Astrocyte of the spinal cord (primary cell): ENCODE data around the gene TMEM151B.
"Not testable (repeated sequence)": the region's sequence is repeated elsewhere in the genome, so short reads cannot be mapped to it uniquely, and the experiment has no call there.

Source experiments
- DNase-seq: peaks from one replicate; pipeline ENCODE4 v3.0.0; 2011; ENCODE audit warnings: low read depth, low spot score
- H3K4me3 ChIP-seq: 2 replicates; pipeline ENCODE4 v1.5.1; 2011; ENCODE audit warnings: low read depth, mild to moderate bottlenecking, low read length, moderate library complexity
- in situ Hi-C: cut with HindIII; loops from 2 replicates; pipeline ENCODE4 v1.10.0; 2017; ENCODE audit warnings: low sequenced_read_pairs
- TF ChIP-seq, protein P1 (sequence below): IDR thresholded peaks from 2 replicates; pipeline ENCODE4 v1.5.1; 2012; ENCODE audit warnings: low read depth, mild to moderate bottlenecking, low read length, inconsistent platforms

TMEM151B gene

DNA sequence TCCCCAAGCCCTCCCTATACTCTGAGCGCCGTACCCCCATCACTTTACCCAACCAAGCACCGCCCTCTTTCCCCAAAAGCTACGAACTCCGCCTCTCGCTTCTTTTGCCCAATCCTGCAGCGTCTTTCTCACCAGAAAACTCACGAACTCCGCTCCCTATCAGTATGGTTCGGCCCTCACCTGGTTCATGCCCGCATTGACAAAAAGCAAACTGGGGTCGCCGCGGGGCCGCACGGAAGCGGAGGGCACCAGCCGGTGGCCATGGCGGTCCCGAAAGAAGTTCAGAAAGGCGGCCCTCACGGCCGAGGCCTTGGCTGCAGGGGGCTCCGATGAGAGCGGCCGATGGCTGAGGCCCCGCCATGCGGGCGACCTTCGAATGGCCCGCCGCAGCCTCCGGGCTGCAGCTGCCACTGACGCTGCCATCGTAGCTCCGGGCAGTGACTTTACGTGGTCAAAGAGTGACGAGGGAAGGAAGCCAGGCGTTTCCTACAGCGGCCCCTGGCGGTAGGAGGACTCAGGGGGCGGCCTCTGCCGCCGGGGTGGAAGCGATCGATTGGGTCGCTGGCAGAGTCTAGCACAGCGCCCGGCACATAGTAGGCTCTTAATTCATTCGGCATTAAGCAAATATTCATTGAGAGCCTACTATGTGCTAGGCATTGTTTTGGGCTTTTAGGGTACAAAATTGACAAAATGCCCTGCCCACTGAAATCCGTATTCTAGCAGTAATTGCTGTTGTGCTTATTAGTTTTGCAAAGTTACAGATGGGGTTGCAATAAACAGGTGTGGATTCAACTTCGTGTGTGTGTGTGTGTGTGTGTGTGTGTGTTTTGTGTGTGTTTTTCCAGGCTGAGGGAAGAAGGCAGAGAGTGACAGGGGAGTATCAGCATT lies 42.9 kb downstream of the TMEM151B start, which contains the start of gene AARS2:
Gene AARS2, minus strand, starts transcription at position 447 of the 888 bp plus-strand sequence. Its CDS starts 24 bp downstream, at position 423.
- TF ChIP-seq, protein P1, sequence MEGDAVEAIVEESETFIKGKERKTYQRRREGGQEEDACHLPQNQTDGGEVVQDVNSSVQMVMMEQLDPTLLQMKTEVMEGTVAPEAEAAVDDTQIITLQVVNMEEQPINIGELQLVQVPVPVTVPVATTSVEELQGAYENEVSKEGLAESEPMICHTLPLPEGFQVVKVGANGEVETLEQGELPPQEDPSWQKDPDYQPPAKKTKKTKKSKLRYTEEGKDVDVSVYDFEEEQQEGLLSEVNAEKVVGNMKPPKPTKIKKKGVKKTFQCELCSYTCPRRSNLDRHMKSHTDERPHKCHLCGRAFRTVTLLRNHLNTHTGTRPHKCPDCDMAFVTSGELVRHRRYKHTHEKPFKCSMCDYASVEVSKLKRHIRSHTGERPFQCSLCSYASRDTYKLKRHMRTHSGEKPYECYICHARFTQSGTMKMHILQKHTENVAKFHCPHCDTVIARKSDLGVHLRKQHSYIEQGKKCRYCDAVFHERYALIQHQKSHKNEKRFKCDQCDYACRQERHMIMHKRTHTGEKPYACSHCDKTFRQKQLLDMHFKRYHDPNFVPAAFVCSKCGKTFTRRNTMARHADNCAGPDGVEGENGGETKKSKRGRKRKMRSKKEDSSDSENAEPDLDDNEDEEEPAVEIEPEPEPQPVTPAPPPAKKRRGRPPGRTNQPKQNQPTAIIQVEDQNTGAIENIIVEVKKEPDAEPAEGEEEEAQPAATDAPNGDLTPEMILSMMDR = peak; percentile 100
- H3K4me3 ChIP-seq = peak within 1 kb of the TSS; percentile 97
- in situ Hi-C loops = no loop called here
- DNase-seq = peak; percentile 86

DNA sequence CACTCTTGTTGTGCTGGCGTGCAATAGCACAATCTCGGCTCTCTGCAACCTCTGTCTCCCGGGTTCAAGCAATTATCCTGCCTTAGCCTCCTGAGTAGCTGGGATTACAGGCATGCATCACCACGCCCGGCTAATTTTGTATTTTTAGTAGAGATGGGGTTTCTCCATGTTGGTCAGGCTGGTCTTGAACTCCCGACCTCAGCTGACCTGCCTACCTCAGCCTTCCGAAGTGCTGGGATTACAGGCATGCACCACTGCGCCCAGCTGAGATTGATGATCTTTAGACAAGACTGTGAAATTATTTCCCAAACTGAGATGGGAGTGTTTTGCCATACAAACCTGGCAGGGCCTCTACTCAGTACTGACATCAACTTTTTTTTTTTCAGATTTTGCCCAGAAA lies 44.4 kb downstream of the TMEM151B start:
- H3K4me3 ChIP-seq, in situ Hi-C loops, DNase-seq: not testable (repeated sequence)

DNA sequence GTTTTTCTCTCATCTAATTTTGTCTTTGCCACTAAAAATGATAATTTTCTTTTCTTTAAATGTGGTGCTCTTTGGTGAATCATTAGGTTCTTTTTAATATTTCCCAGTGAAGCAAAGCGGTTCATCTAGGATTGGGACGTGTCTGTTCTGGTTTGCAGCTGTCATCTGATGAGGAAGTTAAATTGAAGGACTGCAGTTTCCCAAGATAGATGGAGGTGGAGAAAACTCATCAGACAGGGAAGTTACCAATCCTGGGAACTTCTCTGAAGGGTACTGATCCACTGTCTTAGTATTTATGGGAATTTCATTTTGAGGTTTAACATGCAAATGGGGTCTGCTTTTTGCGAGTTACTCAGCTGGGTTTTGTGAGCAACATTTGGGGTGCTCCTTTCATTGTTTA lies 45.3 kb downstream of the TMEM151B start:
- no peak for DNase-seq
- in situ Hi-C loops = no loop called here

DNA sequence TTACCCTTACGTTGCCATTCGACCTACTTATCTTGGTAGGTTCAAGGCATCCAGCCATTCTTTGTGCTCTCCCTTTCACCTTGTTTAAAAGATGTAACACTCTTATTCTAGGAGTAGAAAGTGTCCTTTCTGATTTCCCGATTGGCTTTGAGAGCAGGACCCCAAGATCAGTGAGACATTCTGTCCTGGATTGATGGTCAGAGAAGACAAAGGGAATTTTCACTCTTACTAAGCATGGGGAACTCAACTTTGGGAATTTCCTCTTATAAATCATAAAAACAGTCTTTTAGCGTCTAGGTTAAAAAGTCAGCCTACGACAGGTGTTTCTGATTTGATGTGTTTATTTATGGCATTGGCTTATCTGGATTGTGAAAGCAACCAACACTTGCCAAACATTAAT lies 45.7 kb downstream of the TMEM151B start:
- no peak overlapping the region for H3K4me3 ChIP-seq
- in situ Hi-C loops = no loop called here
- no peak for DNase-seq
- TF ChIP-seq, protein P1 = no peak

More for the DNA sequence above, 45.3 kb downstream of the TMEM151B start:
- TF ChIP-seq, protein P1 = no peak
- H3K4me3 ChIP-seq = no peak overlapping the region

DNA sequence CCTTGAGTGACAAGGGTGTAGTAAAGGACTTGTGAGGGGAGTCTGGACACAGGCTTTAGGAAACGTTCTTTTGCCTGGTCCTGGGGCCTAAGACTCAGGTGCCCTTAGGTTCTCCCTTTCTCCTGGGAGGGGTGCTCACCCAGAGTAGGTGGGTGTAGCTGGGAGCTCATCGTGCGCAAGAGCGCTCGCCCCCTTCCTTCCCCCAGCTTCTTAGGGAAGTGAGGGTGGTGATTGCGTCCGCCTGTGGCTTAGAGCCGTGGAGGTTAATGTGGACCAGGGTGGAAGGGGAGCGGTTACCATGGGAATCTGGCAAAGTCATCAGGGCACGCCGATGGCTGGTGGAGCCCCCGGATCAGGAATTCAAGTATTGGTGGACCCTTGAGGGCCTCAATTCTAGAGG lies 46.2 kb downstream of the TMEM151B start:
- DNase-seq = no peak
- in situ Hi-C loops = no loop called here
- no peak overlapping the region for H3K4me3 ChIP-seq
- TF ChIP-seq, protein P1 = no peak

DNA sequence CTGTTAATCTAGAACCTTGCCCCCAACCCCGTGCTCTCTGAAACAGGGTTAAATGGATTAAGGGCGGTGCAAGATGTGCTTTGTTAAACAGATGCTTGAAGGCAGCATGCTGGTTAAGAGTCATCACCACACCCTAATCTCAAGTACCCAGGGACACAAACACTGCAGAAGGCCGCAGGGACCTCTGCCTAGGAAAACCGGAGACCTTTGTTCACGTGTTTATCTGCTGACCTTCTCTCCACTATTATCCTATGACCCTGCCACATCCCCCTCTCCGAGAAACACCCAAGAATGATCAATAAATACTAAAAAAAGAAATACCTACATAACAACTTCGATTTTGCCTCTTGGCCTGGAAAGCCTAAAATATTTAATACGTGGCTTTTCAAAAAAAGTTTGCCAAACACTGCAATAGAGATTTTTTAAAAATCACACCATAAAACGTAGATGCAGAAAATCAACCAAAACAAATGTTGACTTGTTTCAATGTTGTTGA lies 46.9 kb downstream of the TMEM151B start:
- in situ Hi-C loops, H3K4me3 ChIP-seq, DNase-seq: not testable (repeated sequence)

DNA sequence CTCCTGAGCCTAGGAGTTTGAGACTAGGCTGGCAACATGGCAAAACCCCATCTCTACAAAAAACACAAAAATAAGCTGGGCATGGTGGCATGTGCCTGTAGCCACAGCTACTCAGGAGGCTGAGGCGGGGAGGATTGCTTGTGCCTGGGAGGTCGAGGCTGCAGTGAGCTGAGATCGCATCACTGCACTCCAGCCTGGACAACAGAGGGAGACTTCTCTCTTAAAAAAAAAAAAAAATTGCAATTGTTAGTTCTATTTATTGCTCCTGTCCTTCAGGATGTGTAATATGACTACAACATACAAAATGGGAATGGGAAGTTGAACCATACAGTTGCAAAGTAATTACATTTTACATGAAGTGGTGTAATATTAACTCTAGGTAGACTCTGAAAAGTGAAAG lies 51.0 kb downstream of the TMEM151B start:
- no peak for DNase-seq
- in situ Hi-C loops = no loop called here
- TF ChIP-seq, protein P1 = no peak
- no peak overlapping the region for H3K4me3 ChIP-seq
